Naive B cell (primary cell): ENCODE data around the gene CPEB2. TPM values are rescaled to one million over a fixed set of nuclear protein-coding genes. Genes with fewer than 3 reads are reported as not detected.
A peak's percentile ranks its signal among the peaks of the same experiment; 100 is the strongest.

ENCODE experiments used
- ATAC-seq, 2 donors: fragments of 150-1000 bp; cut with Tn5 transposase; 2 replicates each; pipeline ENCODE4 v1.10.0; 2021; ENCODE audit warnings: low read depth in 2 of 2, mild to moderate bottlenecking in 2 of 2, moderate library complexity in 2 of 2
- DNase-seq: peaks from one replicate; pipeline ENCODE4 v3.0.0; 2022
- H3K27ac Mint-ChIP-seq, 6 donors: one replicate each; pipeline ENCODE4 v1.8.0; 2020 to 2022; ENCODE audit warnings: mild to moderate bottlenecking in 6 of 6, mixed read lengths in 6 of 6, moderate library complexity in 5 of 6, inconsistent platforms in 2 of 6
- H3K27me3 Mint-ChIP-seq, 3 donors: one replicate each; pipeline ENCODE4 v1.8.0; 2021 to 2022; ENCODE audit warnings: mixed read lengths in 3 of 3, mild to moderate bottlenecking in 1 of 3
- H3K36me3 Mint-ChIP-seq, 2 donors: one replicate each; pipeline ENCODE4 v1.8.0; 2020 to 2022; ENCODE audit warnings: mixed read lengths in 2 of 2, inconsistent platforms in 1 of 2, mild to moderate bottlenecking in 1 of 2
- H3K4me1 Mint-ChIP-seq, 3 donors: one replicate each; pipeline ENCODE4 v1.8.0; 2020 to 2022; ENCODE audit warnings: mixed read lengths in 3 of 3, inconsistent platforms in 1 of 3, mild to moderate bottlenecking in 1 of 3, moderate library complexity in 1 of 3
- H3K4me3 Mint-ChIP-seq, 8 donors: one replicate each; pipeline ENCODE4 v1.8.0; 2020 to 2022; ENCODE audit warnings: mild to moderate bottlenecking in 8 of 8, mixed read lengths in 8 of 8, moderate library complexity in 8 of 8, inconsistent platforms in 2 of 8
- H3K9me3 Mint-ChIP-seq, 7 donors: one replicate each; pipeline ENCODE4 v1.8.0; 2020 to 2022; ENCODE audit warnings: mixed read lengths in 7 of 7, mild to moderate bottlenecking in 5 of 7, inconsistent platforms in 2 of 7, moderate library complexity in 1 of 7
- polyA plus RNA-seq, 6 donors: library from polyadenylated mRNA; unstranded; fragments of 300-500 nt; fragmentation: Illumina TruSeq; gene quantifications; one replicate each; pipeline ENCODE4 v1.2.3, GENCODE V29; 2021; ENCODE audit warnings: low read depth in 6 of 6

CPEB2 gene
- polyA plus RNA-seq, 6 donors from 2014 or later: 1.2 to 2.9 (median 2.3) TPM; not detected in 1

DNA sequence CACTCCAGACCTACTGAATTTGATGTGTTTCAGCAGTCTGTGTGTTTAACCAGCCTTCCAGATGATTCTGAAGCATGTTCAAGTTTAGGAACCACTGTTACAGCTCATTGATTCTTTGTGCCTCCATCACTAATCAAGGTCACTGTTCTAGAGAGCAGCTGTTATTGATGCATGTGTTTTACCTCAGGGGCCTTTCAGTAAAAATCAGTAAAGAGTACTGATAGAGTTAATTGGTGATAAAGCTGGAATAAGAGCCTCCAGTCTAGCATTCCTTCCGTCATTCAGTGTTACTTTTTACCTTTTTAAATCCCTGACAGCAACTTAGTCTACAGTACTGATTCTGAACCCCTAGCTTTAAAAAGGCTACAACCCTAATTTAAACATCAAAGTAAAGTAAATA lies 12.9 kb downstream of the CPEB2 start:
- no peaks in the 10 kb centered on the region for H3K27me3 Mint-ChIP-seq
- no peak overlapping the region for H3K27ac Mint-ChIP-seq
- H3K4me3 Mint-ChIP-seq: no peak overlapping the region
- peaks cover 0 to 4% of the 10 kb centered on the region in 2 donors for H3K36me3 Mint-ChIP-seq
- ATAC-seq: no peak
- H3K9me3 Mint-ChIP-seq: no peaks in the 10 kb centered on the region
- H3K4me1 Mint-ChIP-seq: no peaks in the 10 kb centered on the region
- DNase-seq: no peak

DNA sequence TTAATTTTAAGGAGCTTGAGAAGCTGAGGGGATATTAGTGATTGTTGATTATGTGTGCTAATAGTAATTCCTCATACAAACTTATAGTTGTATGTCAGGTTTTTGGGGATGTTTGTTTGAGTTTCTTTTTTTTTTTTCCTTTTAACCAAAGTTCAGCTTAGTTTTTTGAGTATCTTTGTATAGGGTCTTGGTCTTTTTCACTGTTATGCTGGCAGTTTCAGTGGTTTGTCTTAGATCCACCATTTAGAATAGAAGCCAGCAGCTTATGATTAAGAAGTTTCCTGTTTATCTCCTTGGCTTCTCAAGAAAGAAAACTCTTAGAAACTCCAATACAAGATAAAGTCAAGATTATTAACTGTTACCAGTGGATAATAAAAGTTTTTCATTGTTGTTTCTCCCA lies 16.1 kb downstream of the CPEB2 start:
- Mint-ChIP-seq H3K36me3 (peaks cover 0 to 4% of the 10 kb centered on the region in 2 donors), H3K27ac (peak overlapping the region in 1 of 6 donors; percentile 51), H3K4me1 (peaks cover 5 to 11% (median 9%) of the 10 kb centered on the region in 3 donors), H3K4me3 (no peak overlapping the region), H3K27me3 (no peaks in the 10 kb centered on the region), H3K9me3 (no peaks in the 10 kb centered on the region)
- ATAC-seq: no peak
- DNase-seq: no peak

GRCh38 chr4:15020502-15021286 lies 18.4 kb downstream of the CPEB2 start:
- Mint-ChIP-seq H3K9me3 (no peaks in the 10 kb centered on the region), H3K36me3 (peaks cover 0 to 4% of the 10 kb centered on the region in 2 donors), H3K4me3 (no peak overlapping the region), H3K27me3 (no peaks in the 10 kb centered on the region), H3K27ac (peak overlapping the region in 1 of 6 donors; percentile 5), H3K4me1 (peaks cover 7 to 11% (median 9%) of the 10 kb centered on the region in 3 donors)
- DNase-seq (no peak), ATAC-seq (peak; percentile 74 to 78)

DNA sequence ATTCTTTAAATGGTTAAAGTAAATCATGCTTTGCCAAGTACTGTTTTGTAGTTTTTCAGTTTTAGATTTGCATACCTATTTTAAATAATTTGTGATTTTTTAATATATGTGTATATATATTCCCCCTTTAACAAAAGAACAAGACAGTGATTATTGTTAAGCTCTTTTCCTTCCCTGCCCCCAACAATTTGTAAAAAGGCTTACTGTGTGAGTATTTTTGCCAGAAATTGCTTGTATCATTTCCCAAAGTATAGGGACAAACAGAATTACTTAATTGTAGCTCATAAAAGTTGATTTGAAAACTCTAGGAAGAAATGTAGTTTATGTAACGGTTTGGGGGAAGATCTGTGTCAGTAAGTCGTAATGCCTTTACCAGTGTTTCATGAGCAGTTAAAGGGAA lies 19.0 kb downstream of the CPEB2 start:
- no peaks in the 10 kb centered on the region for H3K27me3 Mint-ChIP-seq

DNA sequence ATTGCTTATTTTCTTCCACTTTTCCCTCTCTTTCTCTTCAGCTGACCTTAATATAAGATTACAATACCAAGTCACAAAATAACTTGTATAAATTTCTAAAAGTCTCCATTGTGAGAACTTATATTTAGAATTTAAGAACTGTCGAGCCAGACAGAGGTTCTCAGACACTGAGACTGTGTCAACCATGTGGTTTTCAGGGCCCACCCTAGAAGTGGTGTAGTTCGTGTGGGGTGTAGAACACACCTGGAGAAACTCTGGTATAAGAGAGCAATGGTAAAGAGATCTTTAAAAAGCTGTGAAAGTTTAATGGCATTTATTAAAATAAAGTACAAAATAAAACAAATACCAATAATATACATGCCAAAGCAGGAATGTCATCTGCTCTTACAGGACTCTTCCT lies 19.7 kb downstream of the CPEB2 start:
- DNase-seq (no peak), ATAC-seq (no peak)
- Mint-ChIP-seq H3K27me3 (no peaks in the 10 kb centered on the region), H3K4me3 (no peak overlapping the region), H3K4me1 (peaks cover 7 to 11% (median 9%) of the 10 kb centered on the region in 3 donors), H3K36me3 (peaks cover 0 to 4% of the 10 kb centered on the region in 2 donors), H3K9me3 (no peaks in the 10 kb centered on the region), H3K27ac (peak overlapping the region in 2 of 6 donors; percentile 56 to 88)

More for the DNA sequence above, 19.0 kb downstream of the CPEB2 start:
- Mint-ChIP-seq H3K27ac (peak overlapping the region in 2 of 6 donors; percentile 30 to 52), H3K4me3 (no peak overlapping the region), H3K4me1 (peaks cover 7 to 11% (median 9%) of the 10 kb centered on the region in 3 donors), H3K36me3 (peaks cover 0 to 4% of the 10 kb centered on the region in 2 donors), H3K9me3 (no peaks in the 10 kb centered on the region)
- ATAC-seq (no peak), DNase-seq (no peak)

DNA sequence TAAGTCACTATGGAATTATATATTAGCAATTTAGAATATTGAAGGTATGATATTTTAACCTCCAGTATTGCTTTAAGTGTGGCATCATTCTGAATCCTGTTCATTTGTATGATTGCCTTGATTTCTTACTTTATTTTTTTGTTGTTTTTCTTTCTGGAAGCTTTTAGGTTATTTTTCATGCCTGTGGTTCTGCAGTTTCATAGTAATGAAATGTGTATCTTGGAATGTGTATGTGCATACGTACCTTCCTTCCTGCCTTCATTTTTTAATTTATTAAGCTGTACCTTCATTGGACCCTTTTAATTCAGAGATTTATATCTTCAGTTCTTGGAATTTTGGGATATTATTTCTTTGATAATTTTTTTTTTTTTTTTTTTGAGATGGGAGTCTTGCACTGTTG lies 22.1 kb downstream of the CPEB2 start:
- peaks cover 11 to 24% (median 14%) of the 10 kb centered on the region in 3 donors for H3K4me1 Mint-ChIP-seq
- ATAC-seq: no peak
- H3K27me3 Mint-ChIP-seq: no peaks in the 10 kb centered on the region
- H3K36me3 Mint-ChIP-seq: peaks cover 0 to 10% of the 10 kb centered on the region in 2 donors
- peak overlapping the region in 1 of 6 donors; percentile 16 for H3K27ac Mint-ChIP-seq
- no peak for DNase-seq
- no peak overlapping the region for H3K4me3 Mint-ChIP-seq
- no peaks in the 10 kb centered on the region for H3K9me3 Mint-ChIP-seq

DNA sequence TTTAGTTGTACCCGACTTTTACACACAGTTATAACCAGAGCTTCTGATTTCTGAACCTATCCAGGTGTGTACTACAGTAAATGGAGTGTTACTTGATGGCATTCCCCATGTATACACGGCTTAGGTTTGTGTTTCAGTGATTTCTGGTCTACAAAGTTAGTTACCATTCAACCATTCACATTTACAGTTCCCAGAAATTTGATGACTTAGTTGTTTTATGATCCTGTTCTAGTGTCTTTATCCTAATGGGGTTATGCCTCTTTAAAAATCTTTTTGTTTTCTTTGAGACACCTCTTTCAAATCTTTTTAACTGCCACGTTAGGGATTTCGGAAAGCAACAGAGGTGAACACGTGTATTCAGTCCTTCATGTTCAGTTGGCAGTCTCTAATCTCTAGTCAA lies 23.4 kb downstream of the CPEB2 start:
- Mint-ChIP-seq H3K36me3 (peaks cover 0 to 10% of the 10 kb centered on the region in 2 donors), H3K27me3 (no peaks in the 10 kb centered on the region), H3K4me3 (no peak overlapping the region), H3K27ac (no peak overlapping the region), H3K4me1 (peaks cover 10 to 21% (median 11%) of the 10 kb centered on the region in 3 donors), H3K9me3 (no peaks in the 10 kb centered on the region)
- DNase-seq: no peak
- no peak for ATAC-seq

DNA sequence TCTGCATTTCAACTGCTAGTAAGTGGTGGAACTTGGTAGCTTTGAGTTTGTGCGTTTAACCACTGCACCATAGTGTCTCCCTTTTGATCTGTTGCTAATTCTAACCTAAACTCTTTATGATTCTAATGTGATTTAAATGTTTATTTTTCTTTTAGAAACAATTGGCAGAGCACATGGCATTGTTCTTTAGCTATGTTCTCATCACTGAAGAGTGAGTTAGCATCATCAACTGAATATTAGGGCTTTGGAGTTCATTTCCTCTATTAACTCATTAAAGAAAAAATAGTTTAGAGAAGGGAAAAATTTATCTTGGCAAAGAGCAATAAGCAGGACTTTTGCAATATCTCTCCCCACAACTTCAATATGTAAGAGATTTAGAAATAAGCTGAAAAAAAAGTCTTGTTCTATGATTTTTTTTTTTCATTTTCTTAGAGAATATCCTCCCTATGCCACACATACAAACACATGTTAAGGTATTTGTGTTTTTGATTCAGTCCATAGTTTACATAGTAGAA lies 25.7 kb downstream of the CPEB2 start:
- H3K27me3 Mint-ChIP-seq: no peaks in the 10 kb centered on the region
- no peak for DNase-seq
- peaks cover 0 to 11% of the 10 kb centered on the region in 2 donors for H3K36me3 Mint-ChIP-seq
- H3K27ac Mint-ChIP-seq: no peak overlapping the region
- H3K4me1 Mint-ChIP-seq: peaks cover 5 to 13% (median 6%) of the 10 kb centered on the region in 3 donors
- H3K4me3 Mint-ChIP-seq: no peak overlapping the region
- H3K9me3 Mint-ChIP-seq: no peaks in the 10 kb centered on the region
- no peak for ATAC-seq

DNA sequence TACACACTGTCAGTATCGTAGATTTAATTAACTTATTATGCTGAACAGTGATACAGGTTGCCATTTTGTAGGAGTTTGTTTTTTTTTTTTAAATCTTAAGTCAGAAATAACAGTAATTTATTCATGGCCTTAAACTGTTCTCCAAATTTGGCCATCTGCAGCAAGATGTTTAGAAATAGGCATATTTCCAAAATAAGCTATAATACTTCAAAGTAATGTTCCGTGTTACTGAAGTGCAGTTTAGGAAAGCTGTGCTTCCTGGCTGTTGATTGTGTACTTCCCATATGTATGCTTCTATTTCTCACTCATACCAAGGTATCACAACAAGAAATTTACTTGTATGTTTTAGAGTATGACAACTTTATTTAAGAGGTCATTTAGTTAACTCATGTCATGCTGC lies 28.9 kb downstream of the CPEB2 start:
- no peaks in the 10 kb centered on the region for H3K27me3 Mint-ChIP-seq
- ATAC-seq (no peak), DNase-seq (no peak)
- H3K4me3 Mint-ChIP-seq: no peak overlapping the region
- H3K4me1 Mint-ChIP-seq: peaks cover 4 to 13% (median 5%) of the 10 kb centered on the region in 3 donors
- H3K9me3 Mint-ChIP-seq: no peaks in the 10 kb centered on the region
- H3K36me3 Mint-ChIP-seq: peaks cover 17 to 27% of the 10 kb centered on the region in 2 donors
- H3K27ac Mint-ChIP-seq: no peak overlapping the region

GRCh38 chr4:15031993-15032675 lies 29.9 kb downstream of the CPEB2 start:
- Mint-ChIP-seq H3K27me3 (no peaks in the 10 kb centered on the region), H3K36me3 (peaks cover 17 to 25% of the 10 kb centered on the region in 2 donors), H3K4me1 (peaks cover 4 to 11% (median 5%) of the 10 kb centered on the region in 3 donors), H3K9me3 (no peaks in the 10 kb centered on the region), H3K27ac (no peak overlapping the region), H3K4me3 (no peak overlapping the region)
- DNase-seq: no peak
- ATAC-seq: no peak

GRCh38 chr4:15034071-15034764 lies 31.9 kb downstream of the CPEB2 start:
- no peak overlapping the region for H3K4me3 Mint-ChIP-seq
- H3K36me3 Mint-ChIP-seq: peaks cover 17% of the 10 kb centered on the region in 2 donors
- H3K27me3 Mint-ChIP-seq: no peaks in the 10 kb centered on the region
- H3K27ac Mint-ChIP-seq: no peak overlapping the region
- H3K4me1 Mint-ChIP-seq: no peaks in the 10 kb centered on the region
- ATAC-seq (no peak), DNase-seq (no peak)
- no peaks in the 10 kb centered on the region for H3K9me3 Mint-ChIP-seq

DNA sequence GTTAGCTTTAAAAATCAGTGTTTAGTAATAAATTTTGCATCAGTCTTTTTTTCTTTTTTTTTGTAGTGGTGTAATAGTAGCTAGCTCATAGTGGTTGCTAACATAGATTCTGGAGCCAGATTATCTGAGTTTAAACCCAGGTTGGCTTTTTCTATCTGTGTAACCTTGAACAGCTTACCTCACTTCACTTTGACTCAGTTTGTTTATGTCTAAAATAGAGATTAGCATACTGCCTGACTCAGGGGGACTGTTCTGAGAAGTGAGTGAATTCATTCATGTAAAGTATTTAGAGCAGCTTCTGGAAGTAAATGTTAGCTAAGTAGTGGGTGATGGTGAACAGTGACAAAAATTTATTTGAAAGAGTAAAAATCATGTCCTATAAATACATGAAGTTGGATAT lies 32.9 kb downstream of the CPEB2 start:
- H3K4me1 Mint-ChIP-seq: no peaks in the 10 kb centered on the region
- peaks cover 17% of the 10 kb centered on the region in 2 donors for H3K36me3 Mint-ChIP-seq

DNA sequence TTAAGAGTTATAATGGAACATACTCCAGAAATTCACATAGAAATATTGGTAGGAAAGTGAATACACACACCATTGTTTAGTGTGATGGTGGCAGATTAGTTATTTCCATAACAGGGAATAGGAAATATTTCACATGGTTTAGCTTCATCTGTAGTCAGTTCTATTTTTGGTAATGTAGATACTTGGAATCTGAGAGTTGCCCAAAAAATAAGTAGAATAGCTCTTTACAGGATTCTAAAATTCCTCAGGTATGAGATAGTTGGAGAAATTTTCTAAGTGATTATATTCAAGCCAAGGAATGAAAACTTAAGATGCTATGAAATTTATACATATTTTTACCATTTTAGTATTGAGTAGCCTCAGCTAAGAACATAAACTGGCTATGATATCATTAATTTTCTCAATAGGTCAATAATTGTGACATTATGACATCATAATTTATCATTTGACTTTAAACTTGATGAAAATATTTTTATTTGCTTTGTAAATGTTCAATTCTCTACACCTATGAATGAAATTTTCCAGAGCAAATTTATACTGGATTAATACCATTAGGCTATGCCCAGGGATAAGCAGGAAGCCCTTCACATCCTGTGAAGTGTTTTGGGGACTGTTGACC lies 35.8 kb downstream of the CPEB2 start:
- H3K27ac Mint-ChIP-seq: no peak overlapping the region
- H3K9me3 Mint-ChIP-seq: no peaks in the 10 kb centered on the region
- no peaks in the 10 kb centered on the region for H3K27me3 Mint-ChIP-seq
- no peak for DNase-seq
- ATAC-seq: no peak
- no peaks in the 10 kb centered on the region for H3K4me1 Mint-ChIP-seq
- H3K36me3 Mint-ChIP-seq: peaks cover 15 to 17% of the 10 kb centered on the region in 2 donors
- H3K4me3 Mint-ChIP-seq: no peak overlapping the region

More for the DNA sequence above, 32.9 kb downstream of the CPEB2 start:
- no peaks in the 10 kb centered on the region for H3K27me3 Mint-ChIP-seq
- no peak overlapping the region for H3K4me3 Mint-ChIP-seq
- no peaks in the 10 kb centered on the region for H3K9me3 Mint-ChIP-seq
- ATAC-seq: no peak
- DNase-seq: no peak
- no peak overlapping the region for H3K27ac Mint-ChIP-seq
